Mucosa of stomach (tissue), 1 donor: ENCODE data around the gene APCDD1.

Source experiments
- H3K27me3 ChIP-seq: one replicate; pipeline ENCODE4 v1.7.0; 2013; ENCODE audit warnings: mild to moderate bottlenecking, low read length; ENCODE audit not compliant: control insufficient read depth, insufficient read depth
- H3K36me3 ChIP-seq: one replicate; pipeline ENCODE4 v1.7.0; 2013; ENCODE audit warnings: low read length; ENCODE audit not compliant: control insufficient read depth, insufficient read depth
- H3K4me1 ChIP-seq: one replicate; pipeline ENCODE4 v1.7.0; 2013; ENCODE audit warnings: mild to moderate bottlenecking, low read length; ENCODE audit not compliant: control insufficient read depth, insufficient read depth
- H3K4me3 ChIP-seq: one replicate; pipeline ENCODE4 v1.7.0; 2013; ENCODE audit warnings: low read length
- H3K9ac ChIP-seq: one replicate; pipeline ENCODE4 v1.7.0; 2013; ENCODE audit warnings: mild to moderate bottlenecking, low read length, moderate library complexity
- H3K9me3 ChIP-seq: one replicate; pipeline ENCODE4 v1.7.0; 2013; ENCODE audit warnings: mild to moderate bottlenecking, low read length, moderate library complexity; ENCODE audit not compliant: control insufficient read depth
- donor health status: Pancreatic carcinoma.

APCDD1 gene

GRCh38 chr18:10470429-10470828, 16.0 kb downstream of the APCDD1 start:
- no peaks in the 10 kb centered on the region for H3K9me3 ChIP-seq
- H3K9ac ChIP-seq, result no peak overlapping the region
- no peak overlapping the region for H3K4me3 ChIP-seq
- H3K27me3 ChIP-seq, result no peaks in the 10 kb centered on the region
- H3K36me3 ChIP-seq, result no peaks in the 10 kb centered on the region
- H3K4me1 ChIP-seq, result no peaks in the 10 kb centered on the region

- H3K9me3 ChIP-seq, result no peaks in the 10 kb centered on the region
- no peaks in the 10 kb centered on the region for H3K36me3 ChIP-seq
- no peak overlapping the region for H3K4me3 ChIP-seq
- H3K4me1 ChIP-seq, result peaks cover under 1% of the 10 kb centered on the region
- no peaks in the 10 kb centered on the region for H3K27me3 ChIP-seq
- H3K9ac ChIP-seq, result no peak overlapping the region
Observed at GRCh38 chr18:10471574-10471973, 17.1 kb downstream of the APCDD1 start.

- H3K9me3 ChIP-seq, result no peaks in the 10 kb centered on the region
- peaks cover 4% of the 10 kb centered on the region for H3K4me1 ChIP-seq
- H3K36me3 ChIP-seq, result no peaks in the 10 kb centered on the region
- H3K27me3 ChIP-seq, result no peaks in the 10 kb centered on the region
- no peak overlapping the region for H3K9ac ChIP-seq
- H3K4me3 ChIP-seq, result no peak overlapping the region
Observed at GRCh38 chr18:10473132-10473531, 18.7 kb downstream of the APCDD1 start.

- Histone ChIP-seq H3K4me1 (peaks cover 4% of the 10 kb centered on the region), H3K9me3 (no peaks in the 10 kb centered on the region), H3K9ac (no peak overlapping the region), H3K27me3 (no peaks in the 10 kb centered on the region), H3K36me3 (no peaks in the 10 kb centered on the region), H3K4me3 (no peak overlapping the region)
Observed at GRCh38 chr18:10474309-10474708, 19.9 kb downstream of the APCDD1 start.

GRCh38 chr18:10475276-10475653, 20.8 kb downstream of the APCDD1 start:
- Histone ChIP-seq H3K4me3 (no peak overlapping the region), H3K27me3 (no peaks in the 10 kb centered on the region), H3K36me3 (no peaks in the 10 kb centered on the region), H3K9ac (no peak overlapping the region), H3K9me3 (no peaks in the 10 kb centered on the region), H3K4me1 (peaks cover 4% of the 10 kb centered on the region)

GRCh38 chr18:10475654-10476291, 21.3 kb downstream of the APCDD1 start:
- Histone ChIP-seq H3K27me3 (no peaks in the 10 kb centered on the region), H3K4me1 (peaks cover 4% of the 10 kb centered on the region), H3K4me3 (no peak overlapping the region), H3K9me3 (no peaks in the 10 kb centered on the region), H3K36me3 (no peaks in the 10 kb centered on the region), H3K9ac (no peak overlapping the region)

- H3K4me3 ChIP-seq, result no peak overlapping the region
- H3K27me3 ChIP-seq, result no peaks in the 10 kb centered on the region
- peaks cover 4% of the 10 kb centered on the region for H3K4me1 ChIP-seq
- no peaks in the 10 kb centered on the region for H3K9me3 ChIP-seq
- no peak overlapping the region for H3K9ac ChIP-seq
- no peaks in the 10 kb centered on the region for H3K36me3 ChIP-seq
Observed at GRCh38 chr18:10476338-10476791, 21.9 kb downstream of the APCDD1 start.

- Histone ChIP-seq H3K27me3 (no peaks in the 10 kb centered on the region), H3K9me3 (no peaks in the 10 kb centered on the region), H3K4me1 (peaks cover 4% of the 10 kb centered on the region), H3K9ac (no peak overlapping the region), H3K4me3 (no peak overlapping the region), H3K36me3 (no peaks in the 10 kb centered on the region)
Observed at GRCh38 chr18:10477121-10477862, 22.9 kb downstream of the APCDD1 start.

- no peak overlapping the region for H3K9ac ChIP-seq
- peaks cover 4% of the 10 kb centered on the region for H3K4me1 ChIP-seq
- no peak overlapping the region for H3K4me3 ChIP-seq
- no peaks in the 10 kb centered on the region for H3K9me3 ChIP-seq
- no peaks in the 10 kb centered on the region for H3K27me3 ChIP-seq
- H3K36me3 ChIP-seq, result no peaks in the 10 kb centered on the region
Observed at GRCh38 chr18:10477863-10478260, 23.4 kb downstream of the APCDD1 start.

GRCh38 chr18:10481831-10482230, 27.4 kb downstream of the APCDD1 start:
- H3K9ac ChIP-seq, result no peak overlapping the region
- no peaks in the 10 kb centered on the region for H3K27me3 ChIP-seq
- H3K9me3 ChIP-seq, result no peaks in the 10 kb centered on the region
- peaks cover 4% of the 10 kb centered on the region for H3K4me1 ChIP-seq
- H3K36me3 ChIP-seq, result no peaks in the 10 kb centered on the region
- H3K4me3 ChIP-seq, result no peak overlapping the region

GRCh38 chr18:10482363-10482984, 28.0 kb downstream of the APCDD1 start:
- H3K4me3 ChIP-seq, result no peak overlapping the region
- no peaks in the 10 kb centered on the region for H3K27me3 ChIP-seq
- no peak overlapping the region for H3K9ac ChIP-seq
- H3K9me3 ChIP-seq, result no peaks in the 10 kb centered on the region
- H3K36me3 ChIP-seq, result no peaks in the 10 kb centered on the region
- H3K4me1 ChIP-seq, result peaks cover 3% of the 10 kb centered on the region
